NCI-H524 (cell line): ENCODE data around the gene ACADVL.
"Not testable (repeated sequence)": the region's sequence is repeated elsewhere in the genome, so short reads cannot be mapped to it uniquely, and the experiment has no call there.

Experiments
- DNase-seq, 2 experiments: peaks; one replicate each; lab custom pipeline; 2025; lab: John Stamatoyannopoulos, UW

The ACADVL gene

GRCh38 chr17:7219812-7220592 lies at the start of gene ACADVL, which contains the start of gene DLG4:
Gene ACADVL, plus strand, starts transcription at chr17:7219938. Its CDS starts 47 bp downstream, at chr17:7219985.
Gene DLG4, minus strand, starts transcription at chr17:7219836.
- DNase-seq = no peak

GRCh38 chr17:7172522-7173191 lies 47.1 kb upstream of the ACADVL start:
- not testable (repeated sequence) for DNase-seq

- no peak for DNase-seq
Measured at GRCh38 chr17:7173687-7174602, 45.8 kb upstream of the ACADVL start.

GRCh38 chr17:7174603-7175326 lies 45.0 kb upstream of the ACADVL start:
- no peak for DNase-seq

GRCh38 chr17:7175330-7175733 lies 44.4 kb upstream of the ACADVL start:
- DNase-seq = no peak

GRCh38 chr17:7176107-7176840 lies 43.5 kb upstream of the ACADVL start:
- no peak for DNase-seq

- no peak for DNase-seq
Measured at GRCh38 chr17:7176841-7177190, 42.9 kb upstream of the ACADVL start.

- peak; percentile 9 to 48 for DNase-seq
Measured at GRCh38 chr17:7177191-7177953, 42.4 kb upstream of the ACADVL start.

GRCh38 chr17:7177954-7178477 lies 41.7 kb upstream of the ACADVL start:
- DNase-seq = peak in 1 of 2 experiments; percentile 21

GRCh38 chr17:7178973-7179316 lies 40.8 kb upstream of the ACADVL start:
- no peak for DNase-seq

- DNase-seq = no peak
Measured at GRCh38 chr17:7179317-7180254, 40.2 kb upstream of the ACADVL start, which contains the start of gene ASGR1. Gene ASGR1, minus strand, starts transcription at chr17:7179370. Its CDS starts 807 bp downstream, at chr17:7178563.

GRCh38 chr17:7182101-7182500 lies 37.6 kb upstream of the ACADVL start:
- DNase-seq = not testable (repeated sequence)

- DNase-seq = no peak
Measured at GRCh38 chr17:7183433-7184090, 36.2 kb upstream of the ACADVL start.

GRCh38 chr17:7184091-7184488 lies 35.6 kb upstream of the ACADVL start:
- peak; percentile 3 to 31 for DNase-seq

- no peak for DNase-seq
Measured at GRCh38 chr17:7184647-7185046, 35.1 kb upstream of the ACADVL start.

GRCh38 chr17:7186241-7186640 lies 33.5 kb upstream of the ACADVL start:
- DNase-seq = no peak

- no peak for DNase-seq
Measured at GRCh38 chr17:7190276-7190917, 29.3 kb upstream of the ACADVL start.

GRCh38 chr17:7191069-7191468 lies 28.7 kb upstream of the ACADVL start:
- no peak for DNase-seq
